Tibial artery (tissue), 4 donors: Measurements from ENCODE around the gene VGLL4.

ENCODE experiments used
- DNase-seq, 2 donors: peaks; one replicate each; pipeline ENCODE4 v3.0.0-alpha.2; 2019
- H3K27ac ChIP-seq, 2 donors: fragments of 200-600 bp; sonication (generic) in 1 of 2; 1 replicate in 1 of 2; 2 replicates in 1 of 2; pipeline ENCODE4 v1.5.1; 2018 to 2019; ENCODE audit warnings: mild to moderate bottlenecking in 1 of 2
- H3K27me3 ChIP-seq, 2 donors: fragments of 200-600 bp; sonication (generic) in 1 of 2; one replicate each; pipeline versions ENCODE4 v1.5.1 to v1.6.0; 2016 to 2019
- H3K36me3 ChIP-seq, 3 donors: fragments of 200-600 bp; sonication (generic) in 2 of 3; one replicate each; pipeline ENCODE4 v1.5.1; 2016 to 2019; ENCODE audit warnings: mild to moderate bottlenecking in 2 of 3
- H3K4me1 ChIP-seq, 4 donors: fragments of 200-600 bp; sonication (generic) in 2 of 4; 1 replicate in 3 of 4; 2 replicates in 1 of 4; pipeline ENCODE4 v1.5.1; 2016 to 2019
- H3K4me3 ChIP-seq, 2 donors: fragments of 200-600 bp; sonication (generic) in 1 of 2; 1 replicate in 1 of 2; 2 replicates in 1 of 2; pipeline ENCODE4 v1.5.1; 2018 to 2019; ENCODE audit warnings: mild to moderate bottlenecking in 2 of 2
- H3K9me3 ChIP-seq, 3 donors: fragments of 200-600 bp; sonication (generic) in 1 of 3; one replicate each; pipeline ENCODE4 v1.5.1; 2016 to 2019
- CTCF ChIP-seq, 2 experiments: fragments of 200-600 bp in 1 of 2; fragments of 450-650 bp in 1 of 2; IDR thresholded peaks; one replicate each; pipeline ENCODE4 v1.5.1; 2017 to 2019; ENCODE audit warnings: antibody characterized with exemption in 2 of 2, mild to moderate bottlenecking in 1 of 2, moderate library complexity in 1 of 2
- intact Hi-C: fragments of 100-400 bp; cut with DNase I; formaldehyde crosslinking; loops from one replicate; pipeline ENCODE4 v1.15.0; 2023; ENCODE audit warnings: low total_unique reads

The VGLL4 gene

GRCh38 chr3:11632564-11632963 is 11.2 kb downstream of the VGLL4 start:
- Histone ChIP-seq H3K27ac (peak overlapping the region; percentile 6 to 40), H3K9me3 (no peaks in the 10 kb centered on the region), H3K36me3 (no peaks in the 10 kb centered on the region), H3K4me1 (peaks cover 0 to 97% (median 47%) of the 10 kb centered on the region in 4 donors), H3K27me3 (no peaks in the 10 kb centered on the region), H3K4me3 (no peak overlapping the region)
- TF ChIP-seq CTCF (IDR thresholded peaks at IDR 0.05), result no peak
- intact Hi-C loops, result no loop called here
- no peak for DNase-seq

GRCh38 chr3:11631820-11632219 is 11.9 kb downstream of the VGLL4 start:
- intact Hi-C loops, result no loop called here
- H3K27ac ChIP-seq, result peak overlapping the region in 1 of 2 donors; percentile 40
- TF ChIP-seq CTCF (IDR thresholded peaks at IDR 0.05), result no peak
- H3K4me1 ChIP-seq, result peaks cover 0 to 95% (median 43%) of the 10 kb centered on the region in 4 donors
- no peak overlapping the region for H3K4me3 ChIP-seq
- H3K36me3 ChIP-seq, result no peaks in the 10 kb centered on the region
- no peaks in the 10 kb centered on the region for H3K27me3 ChIP-seq
- no peaks in the 10 kb centered on the region for H3K9me3 ChIP-seq
- DNase-seq, result no peak

- intact Hi-C loops, result no loop called here
- H3K36me3 ChIP-seq, result no peaks in the 10 kb centered on the region
- TF ChIP-seq CTCF (IDR thresholded peaks at IDR 0.05), result no peak
- no peaks in the 10 kb centered on the region for H3K9me3 ChIP-seq
- H3K4me1 ChIP-seq, result peaks cover 0 to 94% (median 38%) of the 10 kb centered on the region in 4 donors
- H3K27me3 ChIP-seq, result no peaks in the 10 kb centered on the region
- DNase-seq, result no peak
- H3K4me3 ChIP-seq, result no peak overlapping the region
- H3K27ac ChIP-seq, result peak overlapping the region; percentile 35 to 37
Measured at GRCh38 chr3:11629716-11630115, 14.0 kb downstream of the VGLL4 start.

GRCh38 chr3:11627612-11628011 is 16.1 kb downstream of the VGLL4 start:
- Histone ChIP-seq H3K36me3 (no peaks in the 10 kb centered on the region), H3K27me3 (no peaks in the 10 kb centered on the region), H3K4me1 (peaks cover 0 to 94% (median 33%) of the 10 kb centered on the region in 4 donors), H3K4me3 (no peak overlapping the region), H3K27ac (no peak overlapping the region), H3K9me3 (no peaks in the 10 kb centered on the region)
- no peak for DNase-seq
- intact Hi-C loops, result no loop called here
- no peak for TF ChIP-seq CTCF (IDR thresholded peaks at IDR 0.05)

- H3K4me1 ChIP-seq, result peaks cover 0 to 78% (median 25%) of the 10 kb centered on the region in 4 donors
Measured at GRCh38 chr3:11626084-11626463, 17.6 kb downstream of the VGLL4 start.

More at GRCh38 chr3:11626084-11626463, 17.6 kb downstream of the VGLL4 start:
- no peak overlapping the region for H3K27ac ChIP-seq
- no peaks in the 10 kb centered on the region for H3K9me3 ChIP-seq
- intact Hi-C loops, result no loop called here
- DNase-seq, result no peak
- H3K4me3 ChIP-seq, result no peak overlapping the region
- H3K36me3 ChIP-seq, result no peaks in the 10 kb centered on the region
- no peak for TF ChIP-seq CTCF (IDR thresholded peaks at IDR 0.05)
- H3K27me3 ChIP-seq, result no peaks in the 10 kb centered on the region
